ENCODE data around the gene VGLL4.
"Not testable (repeated sequence)": the region's sequence is repeated elsewhere in the genome, so short reads cannot be mapped to it uniquely, and the experiment has no call there.

The VGLL4 gene

DNA sequence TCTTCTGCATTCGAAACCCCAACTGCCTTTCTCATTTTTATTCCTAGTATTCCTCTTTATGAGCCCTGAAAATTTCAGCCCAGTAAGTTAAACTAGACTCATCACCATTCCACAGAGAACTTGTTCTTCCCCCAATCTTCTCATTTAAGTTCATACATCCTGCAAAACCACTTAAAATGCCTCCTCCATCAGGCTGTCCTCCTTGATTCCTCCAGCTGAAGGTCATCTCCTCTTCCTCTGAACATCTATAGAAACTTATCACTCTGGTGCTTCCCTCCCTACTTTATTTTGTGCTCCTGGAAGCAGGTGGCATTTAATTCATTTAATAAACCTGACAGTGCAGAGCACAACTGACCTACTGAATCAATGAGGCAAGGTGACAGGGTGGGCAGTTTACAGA, 38.3 kb downstream of the VGLL4 start:
- no peak for DNase-seq

GRCh38 chr3:11604139-11604892, 39.4 kb downstream of the VGLL4 start:
- no peak for DNase-seq

- no peak for DNase-seq
These were observed 40.1 kb downstream of the VGLL4 start for GRCh38 chr3:11603628-11604027.

DNA sequence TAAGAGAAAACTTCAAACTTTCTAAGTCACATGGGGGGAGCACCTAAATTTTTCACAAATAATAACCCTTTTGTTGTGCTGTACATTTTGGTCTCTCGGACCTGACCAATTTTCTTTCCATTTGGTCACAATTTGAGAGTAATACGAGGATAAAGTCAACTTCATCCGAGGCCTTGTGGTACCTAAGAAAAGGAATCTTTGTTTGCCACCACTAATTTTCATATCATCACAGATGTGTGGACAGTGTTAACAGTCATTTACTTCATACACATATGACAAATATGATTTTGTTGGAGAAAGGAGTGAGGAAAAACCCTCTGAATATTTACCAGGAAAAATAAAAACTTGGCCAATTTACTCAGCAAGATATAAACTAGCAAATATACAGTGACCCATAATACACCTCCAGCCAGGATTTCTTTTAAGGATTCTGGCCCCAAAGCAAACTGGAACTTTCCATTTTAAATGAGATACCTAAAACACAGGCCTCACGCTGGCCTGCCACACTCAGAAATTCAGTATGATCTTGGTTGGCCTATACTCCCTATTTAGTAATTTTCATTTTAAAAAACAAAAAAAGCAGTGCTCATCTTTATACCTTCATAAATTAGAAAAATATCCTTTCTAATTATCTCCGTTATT, 40.7 kb downstream of the VGLL4 start:
- no peak for DNase-seq

- DNase-seq, result no peak
These were observed 41.4 kb downstream of the VGLL4 start for GRCh38 chr3:11602239-11602840.

DNA sequence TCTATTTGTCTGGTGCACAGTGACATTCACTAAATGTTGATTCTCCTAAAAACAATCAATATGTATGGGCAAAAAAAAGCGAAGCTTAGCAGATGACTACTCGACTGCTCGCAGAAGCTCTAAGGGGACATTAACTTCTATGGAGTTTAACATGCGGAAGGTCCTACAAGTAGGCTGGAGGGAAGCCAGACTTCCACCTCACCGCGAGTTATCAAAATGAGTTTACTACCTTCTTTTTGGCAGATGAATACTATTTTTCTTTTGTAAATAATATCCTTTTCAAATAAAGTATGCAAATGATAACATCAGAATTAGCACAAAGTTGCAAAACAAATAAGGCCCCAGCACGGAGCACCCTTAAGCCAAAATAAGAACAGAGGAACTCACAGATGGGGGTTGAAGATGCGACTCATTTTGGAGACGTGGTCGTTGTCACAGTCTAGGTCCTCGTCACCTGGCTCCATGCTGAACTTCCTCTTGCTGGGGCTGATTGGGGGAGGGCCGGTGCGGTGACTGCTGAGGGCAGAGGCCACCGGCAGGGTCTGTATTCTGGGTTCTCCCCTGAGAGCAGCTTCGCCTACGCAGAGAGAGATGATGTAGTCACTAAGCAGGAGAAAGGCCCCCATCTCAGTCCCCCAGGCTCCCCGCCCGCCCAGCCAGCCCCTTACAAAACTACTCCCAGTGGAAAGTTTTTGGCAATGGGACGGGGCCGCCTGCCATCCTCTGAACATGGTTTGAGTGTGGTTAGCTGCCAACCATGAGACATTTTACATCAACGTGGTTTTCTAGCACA, 42.1 kb downstream of the VGLL4 start:
- DNase-seq, result no peak

DNA sequence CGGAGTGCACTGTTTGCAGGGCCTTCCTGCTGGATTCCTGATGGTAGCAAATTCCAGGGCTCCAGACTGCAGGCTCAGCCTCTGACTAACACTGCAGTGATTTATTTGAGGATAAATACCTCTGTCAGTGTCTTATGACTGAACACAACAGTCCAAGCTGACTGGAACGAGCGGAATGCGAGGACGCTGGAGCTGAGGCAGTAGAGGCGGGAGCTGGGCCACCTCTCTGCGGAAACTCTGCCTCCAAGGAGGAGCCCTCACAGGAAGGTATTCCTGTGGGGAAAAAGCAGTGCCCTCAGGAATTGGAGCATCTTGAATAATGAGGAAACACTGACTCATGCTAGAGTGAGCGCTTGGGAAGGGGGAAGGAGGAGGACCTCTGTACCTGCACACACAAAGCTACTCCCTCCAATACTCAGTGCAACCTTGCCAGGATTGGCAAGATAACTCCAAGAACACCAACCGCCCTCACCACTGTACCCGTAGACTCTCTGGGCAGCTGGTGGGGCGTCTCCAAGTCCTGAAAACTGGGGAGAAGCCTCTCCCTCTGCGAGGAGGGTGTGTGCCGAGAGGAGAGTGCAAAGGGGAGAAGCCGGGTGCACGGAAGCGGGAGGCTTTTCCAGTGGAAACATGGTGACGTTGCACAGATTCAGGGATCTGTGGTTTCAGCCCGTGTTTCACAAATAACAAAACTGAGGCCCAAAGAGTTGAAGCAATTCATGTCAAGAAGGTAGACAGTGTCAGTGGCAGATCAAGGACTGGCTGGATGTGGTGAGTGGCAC, 43.0 kb downstream of the VGLL4 start:
- no peak for DNase-seq

DNA sequence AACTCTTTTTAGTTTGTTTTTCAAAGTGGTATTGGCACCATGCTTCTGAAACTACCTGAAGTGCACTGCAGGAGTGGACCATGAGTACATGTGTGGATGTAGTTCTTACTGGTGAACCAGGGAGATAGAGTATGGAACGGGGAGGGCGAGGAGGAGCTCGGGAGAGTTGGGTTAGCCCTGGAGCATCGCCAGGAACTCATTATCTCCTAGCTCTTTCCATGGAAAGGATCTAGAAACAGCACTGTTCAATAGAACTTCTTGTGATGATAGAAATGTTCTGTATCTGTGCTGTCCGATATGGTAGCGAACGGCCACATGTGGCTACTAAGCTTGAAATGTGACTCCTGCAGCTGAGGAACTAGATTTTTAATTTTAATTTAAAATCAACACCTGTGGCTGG, 47.3 kb downstream of the VGLL4 start:
- DNase-seq, result no peak

DNA sequence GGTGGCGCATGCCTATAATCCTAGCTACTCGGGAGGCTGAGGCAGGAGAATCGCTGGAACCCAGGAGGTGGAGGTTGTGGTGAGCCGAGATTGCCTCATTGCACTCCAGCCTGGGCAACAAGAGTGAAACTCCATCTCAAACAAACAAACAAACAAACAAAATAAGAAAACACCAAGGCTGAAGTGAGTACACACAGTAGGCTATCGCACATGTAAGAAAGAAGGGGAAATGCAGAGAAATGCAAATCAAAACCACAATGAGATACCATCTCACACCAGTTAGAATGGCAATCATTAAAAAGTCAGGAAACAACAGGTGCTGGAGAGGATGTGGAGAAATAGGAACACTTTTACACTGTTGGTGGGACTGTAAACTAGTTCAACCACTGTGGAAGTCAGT, 48.7 kb downstream of the VGLL4 start:
- not testable (repeated sequence) for DNase-seq

DNA sequence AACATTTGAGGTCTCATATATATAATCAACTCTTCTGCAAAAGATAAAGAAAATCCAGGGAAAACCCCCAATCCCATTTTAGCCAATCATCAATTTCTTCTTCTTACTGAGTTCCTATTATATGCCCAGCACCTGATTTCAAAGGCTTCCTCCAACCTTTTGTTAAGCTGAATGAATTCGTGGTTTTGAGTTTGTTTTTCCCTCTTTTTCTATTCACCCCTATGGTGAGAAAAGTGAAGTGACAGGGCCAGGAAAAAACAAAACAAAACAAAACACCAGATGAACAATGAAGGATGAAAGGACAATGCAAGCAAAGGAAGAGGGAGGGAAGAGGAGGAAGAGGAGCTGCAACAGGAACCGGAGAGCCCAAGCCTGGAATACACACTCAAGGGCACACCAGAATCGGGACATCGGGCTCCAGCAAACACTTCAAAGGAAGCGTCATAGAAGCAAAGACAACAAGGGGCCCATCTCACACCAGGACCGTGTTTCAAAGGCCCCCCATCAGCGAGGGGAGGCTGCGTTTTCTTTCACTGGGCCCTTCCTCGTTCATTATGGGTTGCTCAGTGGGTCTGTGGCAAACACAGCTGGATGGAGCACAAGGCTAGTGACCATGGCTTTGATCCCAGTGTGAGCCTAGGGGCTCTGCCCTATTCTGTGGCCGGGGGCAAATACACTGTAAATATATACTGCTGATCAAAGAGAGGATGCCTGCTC, 50.2 kb downstream of the VGLL4 start:
- DNase-seq, result no peak

DNA sequence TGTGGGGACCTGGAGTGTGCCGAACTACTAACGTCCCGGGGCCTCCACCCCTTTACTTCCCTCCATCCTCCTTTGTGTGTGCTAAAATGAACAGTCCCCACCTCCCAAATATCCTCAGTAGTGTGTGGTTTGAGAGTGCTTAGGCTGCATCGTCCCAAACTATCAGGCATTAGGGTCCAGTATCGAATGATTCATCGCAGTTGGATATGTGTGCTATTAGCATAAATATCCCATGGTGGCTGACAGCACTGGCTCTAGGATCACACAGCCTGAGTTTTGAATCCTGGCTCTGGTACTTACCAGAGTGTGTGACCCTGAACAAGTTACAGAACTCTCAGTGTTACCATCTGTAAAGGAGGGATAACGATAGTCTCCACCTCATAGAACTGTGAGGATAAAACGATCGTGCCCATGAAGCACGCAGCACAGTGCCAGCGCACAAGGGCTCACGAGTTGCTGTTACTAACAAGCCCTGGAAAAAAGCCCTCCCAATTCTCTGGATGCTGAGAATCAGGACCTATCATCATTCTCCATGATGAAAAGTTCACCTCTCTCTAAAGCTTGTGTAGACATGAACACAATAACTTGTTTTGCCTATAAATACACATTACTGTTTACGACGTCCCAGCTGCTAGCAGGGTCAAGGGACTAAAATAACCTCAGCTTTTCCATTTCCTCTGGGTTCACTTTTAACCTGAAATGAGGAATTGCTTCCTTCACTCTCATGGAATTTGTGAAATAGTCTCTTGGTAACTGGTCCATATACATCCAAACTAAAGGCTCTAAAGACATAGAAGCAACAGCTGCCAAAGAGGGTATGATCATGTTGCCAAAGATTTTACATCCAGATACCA, 51.0 kb downstream of the VGLL4 start:
- no peak for DNase-seq

GRCh38 chr3:11591391-11592282, 52.1 kb downstream of the VGLL4 start:
- peak; percentile 51 to 62 for DNase-seq

DNA sequence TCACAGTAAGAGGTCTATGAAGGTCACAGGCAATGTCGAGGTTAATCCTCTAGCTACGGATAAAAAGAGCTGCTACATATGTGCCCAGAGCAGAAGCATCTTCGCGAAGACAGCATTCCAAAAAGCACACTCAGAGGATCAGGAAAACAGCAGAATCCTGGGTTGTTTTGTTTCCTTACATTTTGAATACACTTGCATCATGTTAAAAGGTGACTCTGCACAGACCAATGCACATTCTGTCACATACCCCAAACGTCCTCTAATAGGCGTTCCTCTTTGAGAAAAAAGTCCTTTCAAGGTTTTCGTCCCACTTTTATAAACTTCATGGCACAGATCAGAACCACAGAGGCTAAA, 52.7 kb downstream of the VGLL4 start:
- no peak for DNase-seq

- no peak for DNase-seq
These were observed 54.0 kb downstream of the VGLL4 start for GRCh38 chr3:11589706-11590105.

GRCh38 chr3:11588755-11589154, 55.0 kb downstream of the VGLL4 start:
- no peak for DNase-seq

GRCh38 chr3:11588338-11588737, 55.4 kb downstream of the VGLL4 start:
- DNase-seq, result no peak

DNA sequence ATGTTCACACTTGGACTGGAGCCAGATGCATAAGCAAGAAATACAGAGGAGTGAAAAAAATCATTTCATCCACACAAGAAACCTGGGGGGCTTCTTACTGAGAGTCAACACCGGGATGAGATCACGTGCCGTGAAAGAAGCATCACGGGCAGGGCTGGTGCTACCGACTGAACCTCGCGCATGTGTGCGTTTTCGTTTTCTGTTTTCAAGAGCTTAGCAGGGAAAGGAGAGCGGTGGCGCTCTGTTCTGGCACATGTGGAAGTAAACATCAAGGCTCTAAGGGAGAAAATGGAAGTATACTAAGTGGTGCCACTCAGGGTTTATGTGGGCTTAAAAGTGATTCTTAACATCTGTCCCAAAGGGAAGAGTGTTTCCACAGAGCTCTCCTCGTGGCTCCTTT, 55.9 kb downstream of the VGLL4 start:
- no peak for DNase-seq

DNA sequence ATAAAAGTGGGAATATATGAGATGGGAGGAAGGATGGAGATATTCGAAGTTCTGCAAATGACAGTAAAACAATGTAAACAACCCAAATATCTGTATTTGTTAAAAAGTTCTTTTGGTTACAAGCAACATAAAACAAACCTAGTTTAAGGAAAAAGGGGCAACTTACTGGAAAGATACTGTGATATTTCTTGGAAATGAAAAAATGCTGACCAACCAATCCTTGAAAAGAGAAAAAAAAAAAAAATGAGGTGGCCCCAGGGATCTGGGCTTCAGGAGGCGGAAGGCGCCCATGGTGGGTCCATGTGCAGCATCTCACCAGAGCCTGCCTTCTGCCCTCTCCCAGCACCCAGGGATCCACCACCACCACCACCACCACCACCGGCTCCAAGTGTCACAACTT, 59.1 kb downstream of the VGLL4 start:
- no peak for DNase-seq

DNA sequence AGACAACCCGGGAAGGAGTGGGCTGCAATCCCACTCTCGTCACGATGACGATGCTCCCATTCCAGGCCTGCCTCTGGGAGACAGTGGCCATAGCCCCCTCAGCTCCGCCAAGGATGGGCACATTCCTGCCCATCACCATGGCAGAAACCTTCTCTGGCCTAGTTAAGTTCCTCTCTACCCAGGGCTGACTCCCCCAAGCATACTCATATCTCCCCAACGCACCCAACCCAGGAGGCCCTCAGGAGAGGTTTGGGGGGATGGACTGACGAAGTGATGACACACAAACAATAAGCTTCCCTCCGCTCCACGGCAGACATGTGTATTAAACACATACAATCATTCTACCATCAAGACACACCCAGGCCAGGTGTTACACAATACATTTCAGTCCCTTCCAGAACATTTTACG, 60.1 kb downstream of the VGLL4 start:
- DNase-seq, result no peak

GRCh38 chr3:11583235-11583634, 60.5 kb downstream of the VGLL4 start:
- no peak for DNase-seq

Data from inflammatory macrophage (primary cell).